GM21619 (cell line): ENCODE measurements around the gene NUCB1.
"Not testable (repeated sequence)": the region's sequence is repeated elsewhere in the genome, so short reads cannot be mapped to it uniquely, and the experiment has no call there.

Experiments used
- ATAC-seq: cut with Tn5 transposase; IDR thresholded peaks from one replicate; pipeline ENCODE4 v1.9.1; 2021; ENCODE audit not compliant: unreplicated experiment

Gene NUCB1

GRCh38 chr19:48899781-48900476, at the start of gene NUCB1:
TSS of gene NUCB1 (plus strand) at chr19:48900312. CDS start at chr19:48900797, 485 bp downstream.
- peak; percentile 86 for ATAC-seq

GRCh38 chr19:48852292-48852691, 47.8 kb upstream of the NUCB1 start:
- no peak for ATAC-seq

GRCh38 chr19:48853483-48853882, 46.6 kb upstream of the NUCB1 start:
- no peak for ATAC-seq

GRCh38 chr19:48854103-48854502, 46.0 kb upstream of the NUCB1 start:
- no peak for ATAC-seq

GRCh38 chr19:48856921-48857320, 43.2 kb upstream of the NUCB1 start:
- no peak for ATAC-seq

- no peak for ATAC-seq
Measured at GRCh38 chr19:48858984-48859710, 41.0 kb upstream of the NUCB1 start.

GRCh38 chr19:48859711-48860572, 40.2 kb upstream of the NUCB1 start:
- peak; percentile 66 for ATAC-seq

- ATAC-seq, result no peak
Measured at GRCh38 chr19:48861313-48861712, 38.8 kb upstream of the NUCB1 start.

- ATAC-seq, result no peak
Measured at GRCh38 chr19:48862827-48863226, 37.3 kb upstream of the NUCB1 start.

- no peak for ATAC-seq
Measured at GRCh38 chr19:48866692-48867091, 33.4 kb upstream of the NUCB1 start.

GRCh38 chr19:48867123-48867745, 32.9 kb upstream of the NUCB1 start:
- ATAC-seq, result no peak

GRCh38 chr19:48867746-48868113, 32.4 kb upstream of the NUCB1 start:
- ATAC-seq, result no peak

- no peak for ATAC-seq
Measured at GRCh38 chr19:48868114-48868886, 31.8 kb upstream of the NUCB1 start, which contains the start of gene PLEKHA4. TSS of gene PLEKHA4 (minus strand) at chr19:48868617. CDS start at chr19:48867620, 997 bp downstream.

GRCh38 chr19:48870048-48870447, 30.1 kb upstream of the NUCB1 start:
- no peak for ATAC-seq

GRCh38 chr19:48871471-48872181, 28.5 kb upstream of the NUCB1 start:
- ATAC-seq, result not testable (repeated sequence)

- ATAC-seq, result peak; percentile 40
Measured at GRCh38 chr19:48872182-48872883, 27.8 kb upstream of the NUCB1 start, which contains the start of gene PPP1R15A. TSS of gene PPP1R15A (plus strand) at chr19:48872421. CDS start at chr19:48873234, 813 bp downstream.

GRCh38 chr19:48872884-48873475, 27.1 kb upstream of the NUCB1 start:
- ATAC-seq, result peak; percentile 26

GRCh38 chr19:48873476-48874302, 26.4 kb upstream of the NUCB1 start:
- peak; percentile 1 for ATAC-seq
